Ascending aorta (tissue), 2 donors: ENCODE data around the gene KAT2B. TPM values are rescaled to one million over a fixed set of nuclear protein-coding genes. Genes with fewer than 3 reads are reported as not detected.

Experiments
- DNase-seq, 2 donors: peaks; one replicate each; pipeline ENCODE4 v3.0.0-alpha.2; 2019; ENCODE audit warnings: low spot score in 2 of 2
- H3K27ac ChIP-seq, 2 donors: fragments of 200-600 bp; sonication (generic); one replicate each; pipeline ENCODE4 v1.5.1; 2016 to 2017; ENCODE audit warnings: mild to moderate bottlenecking in 1 of 2
- H3K27me3 ChIP-seq: fragments of 200-600 bp; sonication (generic); one replicate; pipeline ENCODE4 v1.5.1; 2017
- H3K36me3 ChIP-seq, 2 donors: fragments of 200-600 bp; sonication (generic); one replicate each; pipeline ENCODE4 v1.5.1; 2016
- H3K4me1 ChIP-seq, 2 donors: fragments of 200-600 bp; sonication (generic); one replicate each; pipeline ENCODE4 v1.5.1; 2016 to 2017; ENCODE audit warnings: mild to moderate bottlenecking in 1 of 2
- H3K4me3 ChIP-seq, 2 donors: fragments of 200-600 bp; sonication (generic); one replicate each; pipeline ENCODE4 v1.5.1; 2016 to 2017; ENCODE audit warnings: mild to moderate bottlenecking in 1 of 2
- H3K9me3 ChIP-seq, 2 donors: fragments of 200-600 bp; sonication (generic); one replicate each; pipeline ENCODE4 v1.5.1; 2016
- CTCF ChIP-seq, 3 experiments: fragments of 200-600 bp in 2 of 3; fragments of 450-650 bp in 1 of 3; sonication (generic) in 2 of 3; IDR thresholded peaks; one replicate each; pipeline ENCODE4 v1.5.1; 2016 to 2019; ENCODE audit warnings: antibody characterized with exemption in 3 of 3, mild to moderate bottlenecking in 1 of 3, moderate library complexity in 1 of 3
- intact Hi-C: fragments of 100-400 bp; cut with DNase I; formaldehyde crosslinking; loops from one replicate; pipeline ENCODE4 v1.15.1; 2023
- total RNA-seq: library from RNA; depleted of rRNA; stranded (reverse); fragments of >200 nt; gene quantifications from one replicate; pipeline ENCODE4 v1.1.0, GENCODE V29; 2016

Gene KAT2B
- total RNA-seq, 1 donor from 2014 or later, result 10.5 TPM

DNA sequence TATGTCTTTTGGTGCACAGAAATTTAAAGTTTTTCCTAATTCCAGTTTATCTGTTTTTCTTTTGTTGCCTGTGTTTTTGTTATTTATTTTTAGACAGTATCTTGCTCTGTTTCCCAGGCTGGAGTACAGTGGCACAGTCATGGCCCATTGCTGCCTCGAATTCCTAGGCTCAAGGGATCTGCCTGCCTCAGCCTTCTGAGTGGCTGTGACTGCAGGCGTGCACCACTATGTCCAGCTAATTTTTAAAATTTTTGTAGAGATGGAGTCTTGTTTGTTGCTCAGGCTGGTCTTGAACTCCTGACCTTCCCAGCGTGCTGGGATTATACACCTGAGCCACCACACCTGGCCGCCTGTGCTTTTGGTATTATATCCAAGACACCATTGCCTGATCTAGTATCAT lies 22.8 kb downstream of the KAT2B start:
- peaks cover 0 to 11% of the 10 kb centered on the region in 2 donors for H3K4me1 ChIP-seq
- no peaks in the 10 kb centered on the region for H3K36me3 ChIP-seq
- no peaks in the 10 kb centered on the region for H3K9me3 ChIP-seq
- H3K27ac ChIP-seq, result no peak overlapping the region
- H3K4me3 ChIP-seq, result no peak overlapping the region
- no peak for DNase-seq
- no peak for TF ChIP-seq CTCF (IDR thresholded peaks at IDR 0.05)
- H3K27me3 ChIP-seq, result no peaks in the 10 kb centered on the region
- intact Hi-C loops, result no loop called here

DNA sequence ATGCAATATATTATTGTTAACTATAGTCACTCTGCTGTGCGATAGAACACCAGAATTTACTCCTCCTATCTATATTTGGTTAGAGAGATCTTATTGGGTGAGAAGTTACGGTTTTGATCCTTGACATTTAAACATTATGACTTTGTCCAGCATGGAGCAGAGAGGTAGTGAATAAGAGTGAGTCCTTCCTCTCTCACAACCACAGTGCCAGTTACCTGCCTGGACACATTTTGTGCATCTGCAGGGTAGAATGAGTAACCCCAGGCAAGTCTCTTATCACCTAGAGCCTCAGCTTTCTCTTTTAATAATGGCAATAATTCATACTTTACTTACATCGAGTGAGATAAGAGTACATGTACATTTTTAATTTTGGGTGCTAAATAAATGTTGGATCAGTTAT lies 24.1 kb downstream of the KAT2B start:
- no peak overlapping the region for H3K27ac ChIP-seq
- no peak overlapping the region for H3K4me3 ChIP-seq
- H3K27me3 ChIP-seq, result no peaks in the 10 kb centered on the region
- no peak for TF ChIP-seq CTCF (IDR thresholded peaks at IDR 0.05)
- H3K4me1 ChIP-seq, result peaks cover 0 to 15% of the 10 kb centered on the region in 2 donors
- no peak for DNase-seq
- intact Hi-C loops, result no loop called here
- no peaks in the 10 kb centered on the region for H3K36me3 ChIP-seq
- no peaks in the 10 kb centered on the region for H3K9me3 ChIP-seq

DNA sequence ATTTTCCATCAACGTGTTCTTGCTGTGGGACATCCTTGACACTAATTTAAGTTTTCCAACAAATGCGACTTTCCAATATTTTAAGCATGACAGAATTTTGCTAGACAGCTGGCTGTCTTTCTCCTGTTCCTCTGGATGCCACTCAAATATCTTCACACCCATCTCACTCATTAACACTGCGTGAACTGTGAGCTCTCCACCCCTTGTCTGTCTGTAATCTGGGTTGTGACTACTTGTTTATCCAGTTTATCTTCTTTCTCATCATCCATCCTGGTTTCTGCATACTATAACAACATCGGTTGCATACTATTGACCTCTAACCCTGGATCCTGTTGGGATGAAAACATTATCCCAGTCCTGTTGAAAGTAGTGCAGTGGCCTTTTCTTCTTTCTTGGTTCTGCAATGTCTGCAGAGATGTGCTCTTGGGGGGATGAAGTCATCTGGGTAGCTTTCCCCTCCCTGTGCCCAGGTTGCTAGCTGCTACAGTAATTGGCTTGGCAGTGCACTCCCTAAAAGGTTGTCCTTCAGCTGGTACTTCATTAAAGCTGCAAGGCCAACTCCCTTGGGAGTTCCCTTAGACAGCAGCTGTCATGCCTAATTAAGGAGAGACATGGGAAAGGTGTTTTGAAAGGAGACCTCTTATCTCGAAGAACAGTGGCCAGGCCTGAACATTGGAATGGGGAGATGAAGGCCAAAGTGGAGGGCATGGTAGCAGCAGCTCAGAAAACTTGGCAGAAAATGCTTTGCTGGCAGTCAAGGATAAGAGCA lies 24.7 kb downstream of the KAT2B start:
- Histone ChIP-seq H3K27me3 (no peaks in the 10 kb centered on the region), H3K27ac (no peak overlapping the region)
- no peak for TF ChIP-seq CTCF (IDR thresholded peaks at IDR 0.05)

GRCh38 chr3:20066079-20066478 lies 25.8 kb downstream of the KAT2B start:
- Histone ChIP-seq H3K4me1 (peaks cover 0 to 15% of the 10 kb centered on the region in 2 donors), H3K4me3 (no peak overlapping the region), H3K27me3 (no peaks in the 10 kb centered on the region), H3K27ac (no peak overlapping the region), H3K36me3 (no peaks in the 10 kb centered on the region), H3K9me3 (no peaks in the 10 kb centered on the region)
- intact Hi-C loops, result no loop called here
- no peak for DNase-seq
- no peak for TF ChIP-seq CTCF (IDR thresholded peaks at IDR 0.05)

More for the DNA sequence above, 24.7 kb downstream of the KAT2B start:
- Histone ChIP-seq H3K9me3 (no peaks in the 10 kb centered on the region), H3K4me1 (peaks cover 0 to 15% of the 10 kb centered on the region in 2 donors), H3K36me3 (no peaks in the 10 kb centered on the region), H3K4me3 (no peak overlapping the region)
- DNase-seq, result no peak
- intact Hi-C loops, result no loop called here

- DNase-seq, result no peak
- TF ChIP-seq CTCF (IDR thresholded peaks at IDR 0.05), result no peak
- intact Hi-C loops, result no loop called here
- no peaks in the 10 kb centered on the region for H3K27me3 ChIP-seq
- no peak overlapping the region for H3K27ac ChIP-seq
- no peaks in the 10 kb centered on the region for H3K36me3 ChIP-seq
- H3K9me3 ChIP-seq, result no peaks in the 10 kb centered on the region
- H3K4me3 ChIP-seq, result no peak overlapping the region
- peaks cover 0 to 11% of the 10 kb centered on the region in 2 donors for H3K4me1 ChIP-seq
Observed at GRCh38 chr3:20066850-20067617, 26.8 kb downstream of the KAT2B start.
